H1 (cell line): Measurements from ENCODE around the gene ERI3. TPM values are rescaled to one million over a fixed set of nuclear protein-coding genes. Genes with fewer than 3 reads are reported as not detected.
A peak's percentile ranks its signal among the peaks of the same experiment; 100 is the strongest.

ENCODE experiments used
- CTCF ChIA-PET: fragments of 300-600 bp; sonication (Branson Sonifier 250); formaldehyde crosslinking; loops from one replicate; lab custom pipeline; 2021; ENCODE audit not compliant: partially characterized antibody; lab: Charles Lee
- POLR2A ChIA-PET: fragments of 300-600 bp; sonication (Branson Sonifier 250); formaldehyde crosslinking; loops from one replicate; lab custom pipeline; 2021; ENCODE audit warnings: inconsistent platforms; ENCODE audit not compliant: partially characterized antibody; lab: Charles Lee
- DNase-seq, 2 experiments: peaks; one replicate each; pipeline versions ENCODE4 v3.0.0 to v3.0.0-alpha.2; 2010 to 2022; ENCODE audit warnings: low spot score in 2 of 2, low read depth in 1 of 2, mixed read lengths in 1 of 2
- FAIRE-seq: peaks from 2 replicates; lab custom pipeline; 2011; peaks lifted over from hg19 to GRCh38; lab: Jason Lieb, UNC
- H2AFZ ChIP-seq: 2 replicates; pipeline ENCODE4 v1.8.1; 2012; ENCODE audit warnings: low read length, inconsistent platforms
- H2AK5ac ChIP-seq: 2 replicates; pipeline ENCODE4 v1.6.1; 2013; ENCODE audit warnings: low read depth, low read length
- H2BK120ac ChIP-seq: replicated peaks from 2 replicates; pipeline ENCODE3; 2013; ENCODE audit warnings: low read depth, low read length, inconsistent platforms
- H2BK12ac ChIP-seq: 2 replicates; pipeline ENCODE4 v1.6.1; 2013; ENCODE audit warnings: low read depth, low read length
- H2BK15ac ChIP-seq: 2 replicates; pipeline ENCODE4 v1.6.1; 2013; ENCODE audit warnings: low read length
- H2BK20ac ChIP-seq: 2 replicates; pipeline ENCODE4 v1.6.1; 2013; ENCODE audit warnings: low read length
- H2BK5ac ChIP-seq: 2 replicates; pipeline ENCODE4 v1.6.1; 2013; ENCODE audit warnings: low read depth, low read length
- H3K14ac ChIP-seq: 2 replicates; pipeline ENCODE4 v1.6.1; 2013; ENCODE audit warnings: inconsistent platforms; ENCODE audit not compliant: insufficient read length
- H3K18ac ChIP-seq: 2 replicates; pipeline ENCODE4 v1.6.1; 2013; ENCODE audit warnings: low read length; ENCODE audit errors: extremely low read depth
- H3K23ac ChIP-seq: 2 replicates; pipeline ENCODE4 v1.6.1; 2013; ENCODE audit warnings: inconsistent platforms; ENCODE audit not compliant: insufficient read length
- H3K23me2 ChIP-seq: 2 replicates; pipeline ENCODE4 v1.6.1; 2013; ENCODE audit warnings: low read depth, low read length
- H3K27ac ChIP-seq: 2 replicates; pipeline ENCODE4 v1.6.1; 2011; ENCODE audit warnings: low read depth, low read length, inconsistent platforms
- H3K27me3 ChIP-seq, 4 experiments: replicated peaks in 1 of 4; 1 replicate in 1 of 4; 2 replicates in 3 of 4; pipeline versions ENCODE4 v1.6.1 to v1.8.1; 2011 to 2013; ENCODE audit warnings: low read length in 3 of 4, mild to moderate bottlenecking in 3 of 4, inconsistent platforms in 2 of 4, mixed read lengths in 2 of 4, moderate library complexity in 1 of 4; ENCODE audit not compliant: control insufficient read depth in 3 of 4, insufficient read depth in 3 of 4; ENCODE audit errors: extremely low read depth in 1 of 4
- H3K36me3 ChIP-seq, 4 experiments: 2 replicates each; pipeline versions ENCODE4 v1.6.1 to v1.8.1; 2011 to 2013; ENCODE audit warnings: mild to moderate bottlenecking in 4 of 4, low read length in 3 of 4, moderate library complexity in 2 of 4, control low read depth in 1 of 4, inconsistent platforms in 1 of 4; ENCODE audit not compliant: insufficient read depth in 4 of 4, control insufficient read depth in 2 of 4
- H3K4ac ChIP-seq: replicated peaks from 2 replicates; pipeline ENCODE3; 2013; ENCODE audit warnings: low read length, low read depth, mixed read lengths, inconsistent platforms; ENCODE audit not compliant: insufficient read length
- H3K4me1 ChIP-seq, 4 experiments: replicated peaks in 1 of 4; 1 replicate in 1 of 4; 2 replicates in 3 of 4; pipeline versions ENCODE4 v1.6.1 to v1.8.1; 2011 to 2013; ENCODE audit warnings: low read length in 3 of 4, inconsistent platforms in 2 of 4, mixed read lengths in 1 of 4; ENCODE audit not compliant: insufficient read depth in 4 of 4, control insufficient read depth in 3 of 4
- H3K4me2 ChIP-seq, 2 experiments: 2 replicates each; pipeline versions ENCODE4 v1.6.1 to v1.8.1; 2011 to 2013; ENCODE audit warnings: low read depth in 2 of 2, low read length in 2 of 2, control low read depth in 1 of 2, inconsistent platforms in 1 of 2, mild to moderate bottlenecking in 1 of 2; ENCODE audit not compliant: insufficient read depth in 1 of 2
- H3K4me3 ChIP-seq, 4 experiments: fragments of 200-600, 300-600 bp in 1 of 4; sonication (generic), shearing (Covaris generic), sonication (Bioruptor Twin) in 1 of 4; 2 replicates each; pipeline versions ENCODE4 v1.5.1 to v1.8.1; 2011 to 2016; ENCODE audit warnings: low read length in 4 of 4, low read depth in 3 of 4, control low read depth in 2 of 4, inconsistent platforms in 2 of 4, mild to moderate bottlenecking in 2 of 4, mixed read lengths in 1 of 4, moderate library complexity in 1 of 4; ENCODE audit not compliant: insufficient read depth in 2 of 4; ENCODE audit errors: extremely low read depth in 1 of 4
- H3K56ac ChIP-seq: replicated peaks from 2 replicates; pipeline ENCODE3; 2013; ENCODE audit warnings: low read depth, mild to moderate bottlenecking, mixed read lengths, low read length, inconsistent platforms; ENCODE audit not compliant: insufficient read length
- H3K79me1 ChIP-seq: 2 replicates; pipeline ENCODE4 v1.6.1; 2013; ENCODE audit warnings: low read depth, low read length, control low read depth
- H3K79me2 ChIP-seq, 2 experiments: 2 replicates each; pipeline versions ENCODE4 v1.6.1 to v1.8.1; 2012 to 2013; ENCODE audit warnings: low read length in 2 of 2, mild to moderate bottlenecking in 2 of 2, inconsistent platforms in 1 of 2; ENCODE audit not compliant: insufficient read depth in 2 of 2, control insufficient read depth in 1 of 2
- H3K9ac ChIP-seq, 4 experiments: replicated peaks in 1 of 4; 1 replicate in 1 of 4; 2 replicates in 3 of 4; pipeline versions ENCODE4 v1.6.1 to v1.8.1; 2011 to 2013; ENCODE audit warnings: low read depth in 3 of 4, low read length in 3 of 4, control low read depth in 2 of 4, mild to moderate bottlenecking in 2 of 4, moderate library complexity in 2 of 4, inconsistent platforms in 1 of 4; ENCODE audit errors: extremely low read depth in 1 of 4
- H3K9me3 ChIP-seq, 2 experiments: 2 replicates each; pipeline versions ENCODE4 v1.6.1 to v1.8.1; 2012 to 2013; ENCODE audit warnings: mild to moderate bottlenecking in 2 of 2, moderate library complexity in 2 of 2, control low read depth in 1 of 2, inconsistent platforms in 1 of 2, low read depth in 1 of 2, low read length in 1 of 2, mixed read lengths in 1 of 2; ENCODE audit not compliant: insufficient read depth in 2 of 2
- H4K20me1 ChIP-seq, 2 experiments: replicated peaks in 1 of 2; 2 replicates each; pipeline versions ENCODE3 to v1.8.1; 2011 to 2013; ENCODE audit warnings: inconsistent platforms in 2 of 2, low read length in 2 of 2, mild to moderate bottlenecking in 1 of 2; ENCODE audit not compliant: insufficient read depth in 2 of 2, control insufficient read depth in 1 of 2
- H4K5ac ChIP-seq: 2 replicates; pipeline ENCODE4 v1.6.1; 2013; ENCODE audit warnings: low read length, low read depth, mixed read lengths, inconsistent platforms; ENCODE audit not compliant: insufficient read length
- H4K8ac ChIP-seq: 2 replicates; pipeline ENCODE4 v1.8.0; 2013; ENCODE audit warnings: mild to moderate bottlenecking, moderate library complexity, low read length, inconsistent platforms; ENCODE audit not compliant: insufficient read depth; ENCODE audit errors: extremely low read depth
- H4K91ac ChIP-seq: replicated peaks from 2 replicates; pipeline ENCODE3; 2013; ENCODE audit warnings: low read length, mixed read lengths, inconsistent platforms; ENCODE audit not compliant: insufficient read length
- CBX5 ChIP-seq: fragments of 300-800, 300-1000 bp; sonication (generic); IDR thresholded peaks from 2 replicates; pipeline ENCODE4 v1.7.1; 2016; ENCODE audit warnings: antibody characterized with exemption, low read length, low read depth
- EGR1 ChIP-seq: IDR thresholded peaks from 2 replicates; pipeline ENCODE4 v1.6.1; 2011; ENCODE audit warnings: low read depth, low read length, borderline replicate concordance
- EP300 ChIP-seq, 2 experiments: IDR thresholded peaks; 1 replicate in 1 of 2; 2 replicates in 1 of 2; pipeline ENCODE4 v1.6.1; 2011 to 2012; ENCODE audit warnings: low read depth in 2 of 2, low read length in 2 of 2, mild to moderate bottlenecking in 2 of 2, borderline replicate concordance in 1 of 2, inconsistent platforms in 1 of 2, moderate library complexity in 1 of 2
- JUND ChIP-seq: IDR thresholded peaks from 2 replicates; pipeline ENCODE4 v1.6.1; 2011; ENCODE audit warnings: mild to moderate bottlenecking, improper control_type of control experiment, low read length
- NRF1 ChIP-seq: IDR thresholded peaks from 2 replicates; pipeline ENCODE4 v1.6.1; 2011; ENCODE audit warnings: mild to moderate bottlenecking, low read depth, low read length, improper control_type of control experiment
- RAD21 ChIP-seq, 2 experiments: IDR thresholded peaks in 1 of 2; conservative IDR thresholded peaks in 1 of 2; 2 replicates each; pipeline ENCODE4 v1.6.1; 2011; ENCODE audit warnings: low read depth in 2 of 2, low read length in 2 of 2, improper control_type of control experiment in 1 of 2, inconsistent platforms in 1 of 2, mild to moderate bottlenecking in 1 of 2, moderate library complexity in 1 of 2
- TAF7 ChIP-seq: optimal IDR thresholded peaks from 2 replicates; pipeline ENCODE3; 2011; ENCODE audit warnings: low read depth, mild to moderate bottlenecking, inconsistent platforms, low read length, moderate library complexity, borderline replicate concordance
- TBP ChIP-seq: IDR thresholded peaks from 2 replicates; pipeline ENCODE4 v1.6.1; 2011; ENCODE audit warnings: low read depth, low read length, improper control_type of control experiment
- TEAD4 ChIP-seq: IDR thresholded peaks from 2 replicates; pipeline ENCODE4 v1.6.1; 2012; ENCODE audit warnings: low read depth, low read length, inconsistent platforms, mixed read lengths
- YY1 ChIP-seq: IDR thresholded peaks from 2 replicates; pipeline ENCODE4 v1.6.1; 2011; ENCODE audit warnings: low read depth, mild to moderate bottlenecking, low read length
- WGBS, 2 experiments: shearing (Covaris generic) in 1 of 2; methylation state at CpG; one replicate each; pipeline versions ENCODE4 v1.1.6 to v1.1.7; 2013 to 2015; ENCODE audit warnings: low lambda C conversion rate in 2 of 2, mixed read lengths in 2 of 2, inconsistent platforms in 1 of 2, low coverage in 1 of 2, missing lambda C conversion rate in 1 of 2; ENCODE audit not compliant: insufficient replicate concordance in 2 of 2, insufficient coverage in 1 of 2, insufficient read length in 1 of 2; ENCODE audit errors: extremely low coverage in 1 of 2, missing lambda C conversion rate in 1 of 2; 5-methylcytosine and 5-hydroxymethylcytosine counted together
- polyA plus RNA-seq, 7 experiments: library from polyadenylated mRNA; depleted of rRNA in 3 of 7; stranded (reverse) in 5 of 7; unstranded in 2 of 7; fragments of >200 nt in 5 of 7; fragments of 200-250 nt in 2 of 7; gene quantifications; 1 replicate in 5 of 7; 2 replicates in 1 of 7; 4 replicates in 1 of 7; pipeline versions ENCODE4 v1.2.1 to v1.2.3, GENCODE V29; 2011 to 2013; ENCODE audit warnings: missing spikeins in 2 of 7, mixed read lengths in 2 of 7
- total RNA-seq: library from RNA; stranded (reverse); fragmentation: NEBNext Ultra II Directional; extraction: Animal tissue kit (Norgen Biotek cat#: 25700); gene quantifications from 2 replicates; pipeline ENCODE4 v1.2.1, GENCODE V29; 2021

The ERI3 gene
- total and polyA plus RNA-seq, 2 of the 8 experiments (the other 6 are each of a cell fraction or from before 2014, with no cell fraction given): 81.1 to 199 TPM

DNA sequence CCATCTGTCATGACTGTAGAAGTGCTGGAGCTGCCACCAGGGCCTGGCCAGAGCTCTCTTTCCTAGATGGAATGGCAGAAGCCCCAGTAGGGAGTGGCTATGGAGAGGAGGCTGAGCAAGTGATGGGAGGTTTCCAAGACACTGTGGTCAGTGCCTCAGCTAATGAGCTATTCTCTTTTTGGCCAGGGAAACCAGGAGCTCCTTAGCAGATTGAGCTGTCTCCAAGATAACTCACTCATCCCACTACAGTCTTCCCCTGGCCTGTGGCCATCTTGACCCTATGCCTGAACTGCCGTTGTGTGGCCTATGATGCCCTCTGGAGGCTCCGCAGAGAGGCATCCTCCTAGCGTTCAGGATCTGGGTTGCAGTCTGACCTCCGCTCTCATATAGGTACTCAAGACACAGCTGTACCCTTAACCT is 60.5 kb downstream of the ERI3 start:
- H3K9ac ChIP-seq: no peak overlapping the region
- peaks cover 2 to 17% (median 8%) of the 10 kb centered on the region in 4 experiments; a peak in 5 of 8 replicates for H3K36me3 ChIP-seq
- peaks cover 3 to 13% of the 10 kb centered on the region in 2 experiments for H4K20me1 ChIP-seq
- H4K5ac ChIP-seq: no peak overlapping the region
- H3K4me3 ChIP-seq: no peak overlapping the region
- no peak overlapping the region for H3K56ac ChIP-seq
- no peak overlapping the region for H2BK20ac ChIP-seq
- H2AK5ac ChIP-seq: no peak overlapping the region
- H3K4ac ChIP-seq: no peak overlapping the region
- no peak overlapping the region for H4K91ac ChIP-seq
- no peak overlapping the region for H3K14ac ChIP-seq
- no peak overlapping the region for H3K23ac ChIP-seq
- H3K18ac ChIP-seq: no peak overlapping the region
- FAIRE-seq (peak; percentile 89), DNase-seq (peak in 1 of 2 experiments; percentile 61)
- H3K27ac ChIP-seq: no peak overlapping the region
- WGBS, 2 experiments: 77% methylated on average over 4 of the region's 4 CpGs; no CpG with 5 or more reads in 1 of the 2 experiments
- ChIA-PET POLR2A (interaction anchor here (1.2 to 1.4 kb wide), 3 partner anchors 77 to 357 kb away, joined by 3 to 4 read pairs (median 3); no protein-coding TSS in a partner anchor), CTCF (interaction anchor here (0.6 to 12.8 kb wide), 44 partner anchors 12 to 370 kb away, joined by 3 to 250 read pairs (median 6); partner anchors contain the start of gene DMAP1)
- H4K8ac ChIP-seq: no peak overlapping the region
- no peaks in the 10 kb centered on the region for H3K79me2 ChIP-seq
- peaks cover 0 to 2% (median 0%) of the 10 kb centered on the region in 4 experiments; a peak in 1 of 7 replicates for H3K4me1 ChIP-seq
- no peak overlapping the region for H2BK5ac ChIP-seq
- no peaks in the 10 kb centered on the region for H3K23me2 ChIP-seq
- no peaks in the 10 kb centered on the region for H3K27me3 ChIP-seq
- no peaks in the 10 kb centered on the region for H3K9me3 ChIP-seq
- no peak overlapping the region for H2BK15ac ChIP-seq
- no peak overlapping the region for H2BK12ac ChIP-seq
- peaks cover 4% of the 10 kb centered on the region; the same call in 1 of the 2 replicates for H3K79me1 ChIP-seq
- no peak overlapping the region for H2AFZ ChIP-seq
- H3K4me2 ChIP-seq: no peak overlapping the region
- H2BK120ac ChIP-seq: no peak overlapping the region
- no peak for TF ChIP-seq CBX5
- TF ChIP-seq TEAD4: no peak
- TF ChIP-seq EP300 (IDR thresholded peaks at IDR 0.05; ENCODE audit: borderline replicate concordance in 1 of 2, low read depth in 2 of 2, low read length in 2 of 2): no peak
- no peak for TF ChIP-seq JUND
- TF ChIP-seq RAD21 (IDR thresholded peaks at IDR 0.05 in 1 of 2, conservative IDR thresholded peaks at IDR 0.05 in 1 of 2; ENCODE audit: low read depth in 2 of 2, low read length in 2 of 2): peak; percentile 84 to 87
- TF ChIP-seq TBP: no peak; the same call in 1 of the 2 replicates
- TF ChIP-seq NRF1: no peak
- no peak for TF ChIP-seq EGR1
- TF ChIP-seq TAF7: no peak
- TF ChIP-seq YY1: peak; percentile 87
